NCI-H774 (cell line): ENCODE measurements around the gene KLRK1.
"Not testable (repeated sequence)": the region's sequence is repeated elsewhere in the genome, so short reads cannot be mapped to it uniquely, and the experiment has no call there.

ENCODE experiments used
- DNase-seq: peaks from one replicate; lab custom pipeline; 2025; lab: John Stamatoyannopoulos, UW

Gene KLRK1

GRCh38 chr12:10362828-10363657 is 26.8 kb downstream of the KLRK1 start:
- DNase-seq: no peak

- peak; percentile 24 for DNase-seq
Observed at GRCh38 chr12:10362325-10362724, 27.5 kb downstream of the KLRK1 start.

- DNase-seq: no peak
Observed at GRCh38 chr12:10361622-10362021, 28.2 kb downstream of the KLRK1 start.

GRCh38 chr12:10361084-10361483 is 28.8 kb downstream of the KLRK1 start:
- peak; percentile 76 for DNase-seq

- no peak for DNase-seq
Observed at GRCh38 chr12:10358969-10359368, 30.9 kb downstream of the KLRK1 start.

GRCh38 chr12:10358131-10358530 is 31.7 kb downstream of the KLRK1 start:
- DNase-seq: no peak

- no peak for DNase-seq
Observed at GRCh38 chr12:10354502-10354901, 35.3 kb downstream of the KLRK1 start.

GRCh38 chr12:10354071-10354470 is 35.8 kb downstream of the KLRK1 start:
- DNase-seq: peak; percentile 65

GRCh38 chr12:10351457-10351856 is 38.4 kb downstream of the KLRK1 start:
- DNase-seq: not testable (repeated sequence)

- DNase-seq: no peak
Observed at GRCh38 chr12:10341892-10342509, 47.8 kb downstream of the KLRK1 start.

GRCh38 chr12:10340946-10341345 is 48.9 kb downstream of the KLRK1 start:
- not testable (repeated sequence) for DNase-seq

GRCh38 chr12:10339053-10339840 is 50.6 kb downstream of the KLRK1 start:
- DNase-seq: no peak

- DNase-seq: not testable (repeated sequence)
Observed at GRCh38 chr12:10338470-10338869, 51.4 kb downstream of the KLRK1 start.

GRCh38 chr12:10336196-10336595 is 53.6 kb downstream of the KLRK1 start:
- not testable (repeated sequence) for DNase-seq

GRCh38 chr12:10331642-10332239 is 58.1 kb downstream of the KLRK1 start:
- DNase-seq: peak; percentile 20

- DNase-seq: not testable (repeated sequence)
Observed at GRCh38 chr12:10328691-10329090, 61.1 kb downstream of the KLRK1 start.
